Mucosa of descending colon (tissue), 3 donors: ENCODE measurements around the gene EZH1. TPM values are rescaled to one million over a fixed set of nuclear protein-coding genes. Genes with fewer than 3 reads are reported as not detected.
A peak's percentile ranks its signal among the peaks of the same experiment; 100 is the strongest.
"Not testable (repeated sequence)": the region's sequence is repeated elsewhere in the genome, so short reads cannot be mapped to it uniquely, and the experiment has no call there.

Source experiments
- ATAC-seq: fragments of 200-7000 bp; cut with Tn5 transposase; one replicate; pipeline ENCODE4 v1.9.1; 2020; ENCODE audit warnings: mild to moderate bottlenecking, moderate library complexity
- DNase-seq, 3 donors: peaks; one replicate each; pipeline ENCODE4 v3.0.0-alpha.2; 2020
- H3K36me3 ChIP-seq: fragments of 200-600 bp; one replicate; pipeline ENCODE4 v1.8.0; 2021; ENCODE audit warnings: low read depth, mild to moderate bottlenecking
- H3K4me1 ChIP-seq: fragments of 200-600 bp; one replicate; pipeline ENCODE4 v1.8.0; 2021; ENCODE audit warnings: low read depth, mild to moderate bottlenecking
- H3K4me3 ChIP-seq: fragments of 200-600 bp; one replicate; pipeline ENCODE4 v1.8.0; 2021; ENCODE audit warnings: mild to moderate bottlenecking
- H3K9me3 ChIP-seq: fragments of 200-600 bp; one replicate; pipeline ENCODE4 v1.8.0; 2021; ENCODE audit warnings: mild to moderate bottlenecking
- intact Hi-C, 2 donors: fragments of 100-400 bp; cut with DNase I in 1 of 2; cut with micrococcal nuclease in 1 of 2; formaldehyde crosslinking; loops; one replicate each; pipeline versions ENCODE4 v1.11.0 to v1.11.1; 2022; cut with DNase I, micrococcal nuclease
- total RNA-seq, 3 donors: library from RNA; stranded (reverse); fragmentation: NEBNext Ultra II Directional in 2 of 3; extraction: Animal tissue kit (Norgen Biotek cat#: 25700) in 2 of 3; gene quantifications; one replicate each; pipeline versions ENCODE4 v1.2.1 to v1.2.4, GENCODE V29; 2021 to 2023
- TF ChIP-seq, protein P1 (sequence below): fragments of 200-600 bp; IDR thresholded peaks from one replicate; pipeline ENCODE4 v1.8.0; 2022; ENCODE audit warnings: antibody characterized with exemption, mild to moderate bottlenecking
- donor health status: DM: no; HTN: no; CAD: no; lungs with moderate emphysema.
- donor health status: DM: no; HTN: no; CAD: no.
- donor health status: DM: no; HTN: yes; CAD: no.

Gene EZH1
- total RNA-seq, 3 donors from 2014 or later = 23.8 to 53.7 (median 31.7) TPM

DNA sequence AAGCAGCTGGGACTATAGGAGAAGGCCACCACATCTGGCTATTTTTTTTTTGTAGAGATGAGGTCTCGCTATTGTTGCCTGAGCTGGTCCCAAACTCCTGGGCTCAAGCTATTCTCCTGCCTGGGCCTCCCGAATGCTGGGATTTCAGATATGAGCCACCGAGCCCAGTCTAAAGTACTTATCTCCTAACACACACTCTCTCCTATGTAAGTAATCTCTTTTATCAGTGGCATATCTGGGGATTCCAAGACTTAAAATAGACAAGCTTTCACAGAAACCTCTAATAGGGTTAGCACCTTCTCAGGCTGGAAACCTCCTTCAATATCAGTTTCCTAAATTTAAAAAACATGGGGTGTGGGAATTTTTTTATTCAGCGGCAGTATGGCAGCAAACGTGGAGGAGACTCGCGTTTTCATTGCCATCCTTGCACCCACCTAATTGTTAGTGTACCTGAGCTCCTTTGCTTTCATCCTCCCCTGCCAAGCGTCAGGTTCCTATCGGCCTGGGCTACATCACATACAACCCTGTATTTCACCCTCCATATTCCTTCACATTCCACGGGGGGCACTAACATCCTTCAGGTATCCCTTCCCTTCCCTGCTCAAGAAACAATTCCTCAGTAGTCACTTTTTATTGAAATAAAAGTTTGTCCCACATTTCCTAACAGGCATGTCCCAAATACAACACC is 1.1 kb downstream of the EZH1 start:
- peaks cover 10% of the 10 kb centered on the region for H3K4me1 ChIP-seq
- intact Hi-C loops = no loop called here
- TF ChIP-seq, protein P1, sequence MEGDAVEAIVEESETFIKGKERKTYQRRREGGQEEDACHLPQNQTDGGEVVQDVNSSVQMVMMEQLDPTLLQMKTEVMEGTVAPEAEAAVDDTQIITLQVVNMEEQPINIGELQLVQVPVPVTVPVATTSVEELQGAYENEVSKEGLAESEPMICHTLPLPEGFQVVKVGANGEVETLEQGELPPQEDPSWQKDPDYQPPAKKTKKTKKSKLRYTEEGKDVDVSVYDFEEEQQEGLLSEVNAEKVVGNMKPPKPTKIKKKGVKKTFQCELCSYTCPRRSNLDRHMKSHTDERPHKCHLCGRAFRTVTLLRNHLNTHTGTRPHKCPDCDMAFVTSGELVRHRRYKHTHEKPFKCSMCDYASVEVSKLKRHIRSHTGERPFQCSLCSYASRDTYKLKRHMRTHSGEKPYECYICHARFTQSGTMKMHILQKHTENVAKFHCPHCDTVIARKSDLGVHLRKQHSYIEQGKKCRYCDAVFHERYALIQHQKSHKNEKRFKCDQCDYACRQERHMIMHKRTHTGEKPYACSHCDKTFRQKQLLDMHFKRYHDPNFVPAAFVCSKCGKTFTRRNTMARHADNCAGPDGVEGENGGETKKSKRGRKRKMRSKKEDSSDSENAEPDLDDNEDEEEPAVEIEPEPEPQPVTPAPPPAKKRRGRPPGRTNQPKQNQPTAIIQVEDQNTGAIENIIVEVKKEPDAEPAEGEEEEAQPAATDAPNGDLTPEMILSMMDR = no peak

DNA sequence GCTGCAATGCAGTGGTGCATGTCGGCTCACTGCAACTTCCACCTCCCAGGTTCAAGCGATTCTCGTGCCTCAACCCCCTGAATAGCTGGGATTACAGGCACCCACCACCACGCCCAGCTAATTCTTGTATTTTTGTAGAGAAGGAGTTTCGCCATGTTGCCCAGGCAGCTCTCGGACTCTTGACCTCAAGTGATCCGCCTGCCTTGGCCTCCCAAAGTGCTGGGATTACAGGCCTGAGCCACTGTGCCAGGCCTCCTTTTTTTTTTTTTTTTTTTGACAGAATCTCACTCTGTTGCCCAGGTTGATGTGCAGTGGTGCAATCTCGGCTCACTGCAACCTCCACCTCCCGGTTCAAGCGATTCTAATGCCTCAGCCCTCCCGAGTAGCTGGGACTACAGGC is 1.9 kb downstream of the EZH1 start:
- H3K4me3 ChIP-seq, intact Hi-C loops, H3K36me3 ChIP-seq, DNase-seq, H3K9me3 ChIP-seq, ATAC-seq: not testable (repeated sequence)
- peaks cover 10% of the 10 kb centered on the region for H3K4me1 ChIP-seq

More for the DNA sequence above, 1.1 kb downstream of the EZH1 start:
- H3K36me3 ChIP-seq = no peaks in the 10 kb centered on the region
- H3K9me3 ChIP-seq = no peaks in the 10 kb centered on the region
- ATAC-seq = no peak
- peak overlapping the region; percentile 54 for H3K4me3 ChIP-seq
- no peak for DNase-seq

DNA sequence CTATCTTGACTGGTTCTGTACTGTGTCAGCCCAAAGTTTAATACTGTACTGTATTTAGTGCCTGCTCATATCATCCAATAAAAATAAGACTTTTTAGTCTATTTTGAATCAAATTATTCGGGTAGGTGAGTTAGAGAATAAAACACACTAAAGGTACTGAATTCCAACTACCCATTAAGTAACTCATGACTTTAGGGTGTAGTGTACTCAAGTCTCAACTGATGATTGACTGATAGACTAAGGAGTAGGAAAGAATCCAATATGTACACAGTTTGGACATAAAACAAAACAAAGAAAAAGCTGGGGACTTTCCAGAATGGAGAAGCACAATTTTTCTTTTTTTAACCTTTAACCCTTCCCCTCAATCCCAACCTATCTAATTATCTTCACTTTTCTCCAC is 4.1 kb downstream of the EZH1 start:
- Histone ChIP-seq H3K4me3 (no peak overlapping the region), H3K4me1 (peaks cover 10% of the 10 kb centered on the region), H3K9me3 (no peaks in the 10 kb centered on the region), H3K36me3 (no peaks in the 10 kb centered on the region)
- no peak for DNase-seq
- ATAC-seq = no peak
- intact Hi-C loops = no loop called here
- TF ChIP-seq, protein P1 = no peak

DNA sequence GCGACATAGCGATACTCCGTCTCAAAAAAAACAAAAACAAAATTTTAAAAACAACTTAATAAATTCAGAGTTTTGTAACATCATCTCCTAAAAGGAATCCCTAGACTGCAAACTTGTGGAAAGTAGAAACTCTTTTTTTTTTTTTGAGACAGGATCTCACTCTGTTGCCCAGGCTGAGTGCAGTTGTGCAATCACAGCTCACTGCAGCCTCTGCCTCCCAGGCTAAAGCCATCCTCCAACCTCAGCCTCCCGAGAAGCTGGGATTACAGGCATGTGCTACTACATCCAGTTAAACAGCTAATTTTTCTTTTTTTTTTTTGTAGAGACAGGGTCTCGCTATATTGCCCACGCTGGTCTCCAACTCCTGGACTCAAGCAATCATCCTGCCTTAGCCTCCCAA is 19.7 kb downstream of the EZH1 start:
- peaks cover 4% of the 10 kb centered on the region for H3K36me3 ChIP-seq
- ATAC-seq (no peak), DNase-seq (no peak)
- H3K4me1 ChIP-seq = no peaks in the 10 kb centered on the region
- intact Hi-C loops = no loop called here
- TF ChIP-seq, protein P1 = no peak
- H3K9me3 ChIP-seq = no peaks in the 10 kb centered on the region
- H3K4me3 ChIP-seq = no peak overlapping the region

DNA sequence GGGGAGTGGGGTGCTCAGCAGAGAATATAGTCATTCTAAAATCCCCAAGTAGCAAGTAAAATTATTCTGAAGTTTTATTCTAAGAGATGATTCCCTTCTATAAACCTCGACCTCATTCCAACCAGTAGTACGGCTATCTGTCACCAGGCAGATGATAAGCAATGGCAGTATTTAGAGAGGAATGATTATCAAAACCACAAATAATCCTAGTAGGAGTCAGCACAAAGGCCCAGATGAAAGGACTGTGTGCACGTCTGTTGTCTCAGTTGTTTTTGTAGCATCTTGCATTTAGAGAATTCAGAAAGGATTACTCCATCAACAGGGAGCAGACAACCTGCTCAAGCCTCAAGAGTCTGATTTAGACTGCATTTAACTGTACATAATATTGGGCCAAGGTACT is 21.2 kb downstream of the EZH1 start:
- TF ChIP-seq, protein P1 = no peak
- Histone ChIP-seq H3K36me3 (peaks cover 8% of the 10 kb centered on the region), H3K9me3 (no peaks in the 10 kb centered on the region), H3K4me1 (no peaks in the 10 kb centered on the region), H3K4me3 (no peak overlapping the region)
- DNase-seq (no peak), ATAC-seq (no peak)
- intact Hi-C loops = no loop called here

DNA sequence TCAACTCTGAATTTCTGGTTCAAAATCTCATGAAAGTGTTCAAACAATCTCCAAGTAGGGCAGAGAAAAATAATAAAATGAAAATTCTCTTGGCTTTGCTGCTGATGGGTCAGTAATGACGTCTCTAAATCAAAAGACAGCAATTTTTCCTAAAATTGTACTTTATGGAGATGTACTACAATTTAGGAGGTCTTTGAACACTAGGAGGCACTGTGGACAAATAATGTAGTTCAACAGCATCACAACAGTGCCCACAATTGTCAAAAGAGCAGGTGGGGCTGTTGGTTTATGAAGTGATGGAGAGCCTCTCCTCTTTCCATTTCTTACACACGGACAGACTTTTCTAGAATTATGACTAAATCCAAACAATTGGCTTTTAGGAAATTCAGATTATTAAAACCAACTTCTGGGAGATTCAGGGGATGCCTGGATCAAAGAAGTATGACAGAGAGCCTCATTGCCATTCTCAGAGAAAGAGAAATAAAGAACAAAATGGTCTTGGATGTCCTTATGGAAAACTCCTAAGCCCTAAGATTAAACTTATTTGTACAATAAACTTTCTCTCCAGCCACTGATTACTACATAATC is 23.8 kb downstream of the EZH1 start:
- intact Hi-C loops = no loop called here
- TF ChIP-seq, protein P1 = no peak
- ATAC-seq (peak; percentile 77), DNase-seq (peak in 1 of 3 donors; percentile 78)
- Histone ChIP-seq H3K36me3 (peaks cover 4% of the 10 kb centered on the region), H3K9me3 (no peaks in the 10 kb centered on the region), H3K4me1 (no peaks in the 10 kb centered on the region), H3K4me3 (no peak overlapping the region)
